Thoracic aorta (tissue), 2 donors: Measurements from ENCODE around the gene PRPF38B. TPM values are rescaled to one million over a fixed set of nuclear protein-coding genes. Genes with fewer than 3 reads are reported as not detected.

Experiments used
- ATAC-seq: fragments of 150-250 bp; one replicate; pipeline ENCODE4 v1.8.0; 2017; ENCODE audit warnings: low read depth; ENCODE audit not compliant: insufficient number of reproducible peaks, low FRiP score
- DNase-seq: peaks from one replicate; pipeline ENCODE4 v3.0.0-alpha.2; 2020; ENCODE audit warnings: low spot score
- H3K27ac ChIP-seq, 2 donors: fragments of 200-600 bp; sonication (generic); 1 replicate in 1 of 2; 2 replicates in 1 of 2; pipeline ENCODE4 v1.5.1; 2016; ENCODE audit warnings: mild to moderate bottlenecking in 2 of 2, moderate library complexity in 2 of 2
- H3K27me3 ChIP-seq: fragments of 200-600 bp; sonication (generic); replicated peaks from 2 replicates; pipeline ENCODE4 v1.6.0; 2016; ENCODE audit warnings: mild to moderate bottlenecking; ENCODE audit not compliant: insufficient read depth
- H3K36me3 ChIP-seq: fragments of 200-600 bp; sonication (generic); one replicate; pipeline ENCODE4 v1.5.1; 2016
- H3K4me1 ChIP-seq, 2 donors: fragments of 200-600 bp; sonication (generic); 1 replicate in 1 of 2; 2 replicates in 1 of 2; pipeline versions ENCODE4 v1.5.1 to v1.6.0; 2016; ENCODE audit warnings: low read depth in 2 of 2, mild to moderate bottlenecking in 1 of 2; ENCODE audit not compliant: control insufficient read depth in 1 of 2
- H3K4me3 ChIP-seq: fragments of 200-600 bp; sonication (generic); 2 replicates; pipeline ENCODE4 v1.5.1; 2016; ENCODE audit warnings: mild to moderate bottlenecking
- H3K9me3 ChIP-seq: fragments of 200-600 bp; sonication (generic); 2 replicates; pipeline ENCODE4 v1.5.1; 2016
- total RNA-seq, 2 donors: library from RNA; depleted of rRNA; stranded (reverse); fragments of >200 nt; gene quantifications; one replicate each; pipeline versions ENCODE4 v1.1.0 to v1.2.3, GENCODE V29; 2016
- TF ChIP-seq, protein P1 (sequence below): fragments of 200-600 bp; sonication (generic); IDR thresholded peaks from one replicate; pipeline ENCODE4 v1.5.1; 2019; ENCODE audit warnings: antibody characterized with exemption

PRPF38B gene
- total RNA-seq, 2 donors from 2014 or later = 21.7 to 57.3 TPM

DNA sequence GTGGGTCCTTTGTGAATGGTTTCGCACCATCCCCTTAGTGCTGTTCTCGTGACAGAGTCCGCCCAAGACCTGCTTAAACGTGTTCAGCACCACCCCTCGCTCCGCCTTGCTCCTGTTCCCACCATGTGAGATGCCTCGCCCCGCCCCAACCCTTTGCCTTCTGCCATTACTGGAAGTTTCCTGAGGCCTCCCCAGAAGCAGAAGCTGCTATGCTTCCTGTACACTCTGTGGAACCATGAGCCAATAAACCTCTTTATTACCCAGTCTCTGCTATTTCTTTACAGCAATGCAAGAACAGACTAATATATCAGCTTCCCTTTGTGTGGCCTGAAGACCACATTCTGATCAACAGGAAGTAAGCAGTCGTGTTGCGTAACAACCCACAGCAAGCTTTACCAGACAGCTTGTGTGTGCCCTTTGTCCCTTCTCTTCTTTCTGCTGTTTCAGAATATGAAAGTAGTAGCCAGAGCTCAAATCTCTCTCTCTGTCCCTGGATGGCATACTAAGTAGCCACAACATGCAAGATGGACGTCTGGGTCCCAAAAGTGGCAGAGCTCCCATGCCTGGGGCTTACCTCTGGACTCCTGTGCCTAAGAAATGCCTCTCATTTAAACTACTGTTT, 45.4 kb upstream of the PRPF38B start:
- Histone ChIP-seq H3K4me1 (peaks cover 6 to 15% of the 10 kb centered on the region in 2 donors), H3K9me3 (no peaks in the 10 kb centered on the region), H3K36me3 (no peaks in the 10 kb centered on the region), H3K27ac (peak overlapping the region in 1 of 2 donors; percentile 58), H3K27me3 (no peaks in the 10 kb centered on the region), H3K4me3 (peak overlapping the region; percentile 29)
- DNase-seq (peak; percentile 37), ATAC-seq (no peak)
- TF ChIP-seq, protein P1, sequence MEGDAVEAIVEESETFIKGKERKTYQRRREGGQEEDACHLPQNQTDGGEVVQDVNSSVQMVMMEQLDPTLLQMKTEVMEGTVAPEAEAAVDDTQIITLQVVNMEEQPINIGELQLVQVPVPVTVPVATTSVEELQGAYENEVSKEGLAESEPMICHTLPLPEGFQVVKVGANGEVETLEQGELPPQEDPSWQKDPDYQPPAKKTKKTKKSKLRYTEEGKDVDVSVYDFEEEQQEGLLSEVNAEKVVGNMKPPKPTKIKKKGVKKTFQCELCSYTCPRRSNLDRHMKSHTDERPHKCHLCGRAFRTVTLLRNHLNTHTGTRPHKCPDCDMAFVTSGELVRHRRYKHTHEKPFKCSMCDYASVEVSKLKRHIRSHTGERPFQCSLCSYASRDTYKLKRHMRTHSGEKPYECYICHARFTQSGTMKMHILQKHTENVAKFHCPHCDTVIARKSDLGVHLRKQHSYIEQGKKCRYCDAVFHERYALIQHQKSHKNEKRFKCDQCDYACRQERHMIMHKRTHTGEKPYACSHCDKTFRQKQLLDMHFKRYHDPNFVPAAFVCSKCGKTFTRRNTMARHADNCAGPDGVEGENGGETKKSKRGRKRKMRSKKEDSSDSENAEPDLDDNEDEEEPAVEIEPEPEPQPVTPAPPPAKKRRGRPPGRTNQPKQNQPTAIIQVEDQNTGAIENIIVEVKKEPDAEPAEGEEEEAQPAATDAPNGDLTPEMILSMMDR = no peak

DNA sequence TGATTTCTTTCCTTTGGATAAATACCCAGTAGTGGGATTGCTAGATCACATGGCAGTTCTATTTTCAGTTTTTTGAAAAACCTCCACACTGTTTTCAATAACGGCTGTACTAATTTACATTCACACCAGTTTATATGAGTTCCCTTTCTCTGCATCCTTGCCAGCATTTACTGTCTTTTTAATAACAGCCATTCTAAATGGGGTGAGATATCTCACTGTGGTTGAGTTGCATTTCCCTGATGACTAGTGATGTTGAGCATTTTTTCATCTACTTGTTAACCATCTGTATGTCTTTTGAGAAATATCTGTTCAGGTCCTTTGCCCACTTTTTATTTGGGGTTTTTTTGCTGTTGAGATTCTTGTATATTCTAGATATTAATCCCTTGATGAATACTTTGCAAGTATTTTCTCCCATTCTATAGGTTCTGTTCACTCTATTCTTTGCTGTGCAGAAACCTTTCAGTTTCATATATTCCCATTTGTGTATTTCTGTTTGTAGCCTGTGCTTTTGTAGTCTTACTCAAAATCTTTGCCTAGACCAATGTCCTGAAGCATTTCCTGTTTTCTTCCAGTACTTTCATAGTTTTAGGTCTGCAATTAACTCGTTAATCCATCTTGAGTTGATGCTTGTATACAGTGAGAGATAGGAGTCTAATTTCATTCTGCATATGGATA, 38.5 kb upstream of the PRPF38B start:
- TF ChIP-seq, protein P1 = no peak
- no peak for ATAC-seq
- Histone ChIP-seq H3K27me3 (no peaks in the 10 kb centered on the region), H3K4me1 (no peaks in the 10 kb centered on the region), H3K9me3 (no peaks in the 10 kb centered on the region), H3K36me3 (no peaks in the 10 kb centered on the region), H3K4me3 (no peak overlapping the region), H3K27ac (no peak overlapping the region)
- DNase-seq = no peak

GRCh38 chr1:108657356-108658080, 34.6 kb upstream of the PRPF38B start:
- H3K27ac ChIP-seq = no peak overlapping the region
- ATAC-seq (no peak), DNase-seq (no peak)
- no peak overlapping the region for H3K4me3 ChIP-seq
- TF ChIP-seq, protein P1 = no peak
- no peaks in the 10 kb centered on the region for H3K27me3 ChIP-seq
- H3K4me1 ChIP-seq = peaks cover 0 to 6% of the 10 kb centered on the region in 2 donors
- no peaks in the 10 kb centered on the region for H3K36me3 ChIP-seq
- H3K9me3 ChIP-seq = no peaks in the 10 kb centered on the region

GRCh38 chr1:108661030-108661609, 31.0 kb upstream of the PRPF38B start, which contains the start of gene HENMT1:
Gene HENMT1, minus strand, starts transcription at chr1:108661093. Its CDS starts 1,209 bp downstream, at chr1:108659884.
- Histone ChIP-seq H3K9me3 (no peaks in the 10 kb centered on the region), H3K4me3 (peak within 1 kb of the TSS; percentile 95), H3K27ac (peak within 1 kb of the TSS; percentile 94 to 95), H3K36me3 (no peaks in the 10 kb centered on the region), H3K27me3 (no peaks in the 10 kb centered on the region), H3K4me1 (peaks cover 0 to 6% of the 10 kb centered on the region in 2 donors)
- ATAC-seq (peak; percentile 58), DNase-seq (no peak)
- TF ChIP-seq, protein P1 = no peak

GRCh38 chr1:108663074-108663473, 29.0 kb upstream of the PRPF38B start:
- Histone ChIP-seq H3K27me3 (no peaks in the 10 kb centered on the region), H3K27ac (no peak overlapping the region), H3K4me1 (peaks cover 0 to 6% of the 10 kb centered on the region in 2 donors), H3K9me3 (no peaks in the 10 kb centered on the region), H3K4me3 (no peak overlapping the region), H3K36me3 (no peaks in the 10 kb centered on the region)
- DNase-seq = no peak
- TF ChIP-seq, protein P1 = no peak
- no peak for ATAC-seq
